Naive thymus-derived CD4-positive, alpha-beta T cell (primary cell): ENCODE results near the gene SBF1. TPM values are rescaled to one million over a fixed set of nuclear protein-coding genes. Genes with fewer than 3 reads are reported as not detected.
"Not testable (repeated sequence)": the region's sequence is repeated elsewhere in the genome, so short reads cannot be mapped to it uniquely, and the experiment has no call there.

ENCODE experiments used
- ATAC-seq: fragments of 150-1000 bp; cut with Tn5 transposase; 2 replicates; pipeline ENCODE4 v1.10.0; 2021; ENCODE audit warnings: mild to moderate bottlenecking, moderate library complexity
- CTCF ChIA-PET: fragments of 350-600 bp; sonication (Branson Sonifier 250); formaldehyde crosslinking; loops from one replicate; lab custom pipeline; 2021; ENCODE audit warnings: antibody characterized with exemption; lab: Charles Lee
- POLR2A ChIA-PET: fragments of 350-600 bp; sonication (Branson Sonifier 250); formaldehyde crosslinking; loops from one replicate; lab custom pipeline; 2021; ENCODE audit warnings: antibody characterized with exemption, inconsistent platforms; lab: Charles Lee
- DNase-seq, 9 donors: peaks; one replicate each; pipeline versions ENCODE4 v3.0.0 to v3.0.0-alpha.2; 2020 to 2022; ENCODE audit warnings: mixed read lengths in 1 of 9
- H3K27ac ChIP-seq: one replicate; pipeline ENCODE4 v1.7.0; 2013; ENCODE audit warnings: mild to moderate bottlenecking, low read depth, low read length, moderate library complexity
- H3K27me3 ChIP-seq, 2 donors: one replicate each; pipeline ENCODE4 v1.7.0; 2013; ENCODE audit warnings: low read length in 2 of 2, mild to moderate bottlenecking in 2 of 2, moderate library complexity in 2 of 2; ENCODE audit not compliant: control insufficient read depth in 2 of 2, insufficient read depth in 2 of 2
- H3K36me3 ChIP-seq, 3 experiments: 1 replicate in 2 of 3; 2 replicates in 1 of 3; pipeline ENCODE4 v1.7.0; 2013; ENCODE audit warnings: low read length in 3 of 3, mild to moderate bottlenecking in 3 of 3, moderate library complexity in 1 of 3; ENCODE audit not compliant: insufficient read depth in 3 of 3, control insufficient read depth in 2 of 3
- H3K4me1 ChIP-seq, 2 donors: one replicate each; pipeline ENCODE4 v1.7.0; 2013; ENCODE audit warnings: low read length in 2 of 2, mild to moderate bottlenecking in 2 of 2, moderate library complexity in 1 of 2; ENCODE audit not compliant: control insufficient read depth in 2 of 2, insufficient read depth in 2 of 2
- H3K4me3 ChIP-seq: 2 replicates; pipeline ENCODE4 v1.7.0; 2013; ENCODE audit warnings: mild to moderate bottlenecking, low read length
- H3K9me3 ChIP-seq, 3 experiments: 1 replicate in 2 of 3; 2 replicates in 1 of 3; pipeline ENCODE4 v1.7.0; 2013; ENCODE audit warnings: low read length in 3 of 3; ENCODE audit not compliant: control insufficient read depth in 2 of 3
- H3K27ac Mint-ChIP-seq, 9 donors: one replicate each; pipeline ENCODE4 v1.8.0; 2020 to 2022; ENCODE audit warnings: mixed read lengths in 9 of 9, mild to moderate bottlenecking in 8 of 9, moderate library complexity in 5 of 9, inconsistent platforms in 2 of 9
- H3K27me3 Mint-ChIP-seq, 5 donors: one replicate each; pipeline ENCODE4 v1.8.0; 2021 to 2022; ENCODE audit warnings: mixed read lengths in 5 of 5, mild to moderate bottlenecking in 1 of 5
- H3K36me3 Mint-ChIP-seq, 5 donors: one replicate each; pipeline ENCODE4 v1.8.0; 2020 to 2022; ENCODE audit warnings: mixed read lengths in 5 of 5, mild to moderate bottlenecking in 3 of 5, inconsistent platforms in 1 of 5
- H3K4me1 Mint-ChIP-seq, 7 donors: one replicate each; pipeline ENCODE4 v1.8.0; 2020 to 2022; ENCODE audit warnings: mixed read lengths in 7 of 7, mild to moderate bottlenecking in 3 of 7, inconsistent platforms in 1 of 7
- H3K4me3 Mint-ChIP-seq, 10 donors: one replicate each; pipeline ENCODE4 v1.8.0; 2020 to 2022; ENCODE audit warnings: mild to moderate bottlenecking in 10 of 10, mixed read lengths in 10 of 10, moderate library complexity in 6 of 10, inconsistent platforms in 2 of 10
- H3K9me3 Mint-ChIP-seq, 11 donors: one replicate each; pipeline ENCODE4 v1.8.0; 2020 to 2022; ENCODE audit warnings: mixed read lengths in 11 of 11, mild to moderate bottlenecking in 4 of 11, inconsistent platforms in 1 of 11, moderate library complexity in 1 of 11
- intact Hi-C, 2 donors: fragments of 100-400 bp; cut with micrococcal nuclease; formaldehyde crosslinking; loops; one replicate each; pipeline ENCODE4 v1.15.1; 2023
- polyA plus RNA-seq, 2 donors: library from polyadenylated mRNA; unstranded; fragments of 300-500 nt; fragmentation: Illumina TruSeq; gene quantifications; one replicate each; pipeline ENCODE4 v1.2.3, GENCODE V29; 2021
- total RNA-seq, 6 experiments: library from RNA in 5 of 6; stranded (reverse) in 5 of 6; gene quantifications; 1 replicate in 5 of 6; 2 replicates in 1 of 6; pipeline ENCODE4 v1.2.3 and lab custom pipeline; 2021 to 2026

The SBF1 gene
- total and polyA plus RNA-seq, 7 experiments from 2014 or later, result 15.2 to 209 (median 170) TPM

- H3K4me1 Mint-ChIP-seq, result peaks cover 19 to 45% (median 32%) of the 10 kb centered on the region in 7 donors
- intact Hi-C loops, result loop anchor here in 1 of 2 donors (1.0 kb wide), 2 partner anchors 99 to 221 kb away; no protein-coding TSS in a partner anchor
- H3K27ac Mint-ChIP-seq, result peak overlapping the region in 8 of 9 donors; percentile 27 to 85 (median 42)
- no peak for DNase-seq
- ChIA-PET CTCF (interaction anchor here (1.0 to 1.5 kb wide), 2 partner anchors 10 to 99 kb away, joined by 4 to 5 read pairs; no protein-coding TSS in a partner anchor), POLR2A (interaction anchor here (1.0 kb wide), 1 partner anchor 127 kb away, joined by 3 read pairs; the partner anchor contains the start of gene SCO2)
- H3K36me3 Mint-ChIP-seq, result peaks cover 4 to 17% (median 5%) of the 10 kb centered on the region in 5 donors
- Histone ChIP-seq H3K27me3 (no peaks in the 10 kb centered on the region), H3K9me3 (no peaks in the 10 kb centered on the region), H3K4me3 (no peak overlapping the region), H3K4me1 (peaks cover 0 to 6% of the 10 kb centered on the region in 2 donors), H3K36me3 (peaks cover 0 to 42% (median 0%) of the 10 kb centered on the region in 3 experiments), H3K27ac (peak overlapping the region; percentile 40)
- no peaks in the 10 kb centered on the region for H3K27me3 Mint-ChIP-seq
- ATAC-seq, result no peak
- peaks cover 0 to 2% (median 0%) of the 10 kb centered on the region in 11 donors for H3K9me3 Mint-ChIP-seq
- H3K4me3 Mint-ChIP-seq, result no peak overlapping the region
These were observed 75.8 kb downstream of the SBF1 start for GRCh38 chr22:50398831-50399648.

DNA sequence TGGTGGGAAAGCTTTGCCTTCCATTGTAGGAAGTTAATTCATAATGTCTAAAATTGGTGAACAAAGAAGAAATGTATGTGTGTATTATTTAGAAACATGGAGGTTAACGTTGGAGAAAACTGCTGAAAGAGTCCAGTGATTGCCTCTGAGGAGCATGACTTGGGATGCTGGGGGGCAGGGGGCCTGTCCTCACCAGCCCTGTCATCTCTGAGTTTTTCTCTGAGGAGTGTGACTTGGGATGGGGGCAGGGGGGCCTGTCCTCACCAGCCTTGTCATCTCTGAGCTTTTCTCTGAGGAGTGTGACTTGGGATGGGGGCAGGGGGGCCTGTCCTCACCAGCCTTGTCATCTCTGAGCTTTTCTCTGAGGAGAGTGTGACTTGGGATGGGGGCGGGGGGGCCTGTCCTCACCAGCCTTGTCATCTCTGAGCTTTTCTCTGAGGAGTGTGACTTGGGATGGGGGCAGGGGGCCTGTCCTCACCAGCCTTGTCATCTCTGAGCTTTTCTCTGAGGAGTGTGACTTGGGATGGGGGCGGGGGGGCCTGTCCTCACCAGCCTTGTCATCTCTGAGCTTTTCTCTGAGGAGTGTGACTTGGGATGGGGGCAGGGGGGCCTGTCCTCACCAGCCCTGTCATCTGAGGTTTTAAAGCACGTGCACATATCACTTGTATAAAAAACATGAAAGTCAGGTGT lies 77.3 kb downstream of the SBF1 start:
- H3K4me3 Mint-ChIP-seq, H3K4me1 ChIP-seq, DNase-seq, H3K9me3 ChIP-seq, H3K9me3 Mint-ChIP-seq, H3K27ac ChIP-seq, H3K27me3 Mint-ChIP-seq, intact Hi-C loops, H3K27me3 ChIP-seq, ATAC-seq, POLR2A ChIA-PET, H3K4me3 ChIP-seq: not testable (repeated sequence)
- Mint-ChIP-seq H3K27ac (peak overlapping the region; percentile 1 to 86 (median 49)), H3K36me3 (peaks cover 4 to 28% (median 10%) of the 10 kb centered on the region in 5 donors), H3K4me1 (peaks cover 19 to 44% (median 29%) of the 10 kb centered on the region in 7 donors)
- CTCF ChIA-PET, result interaction anchor here (0.7 kb wide), 1 partner anchor 53 kb away, joined by 3 read pairs; no protein-coding TSS in a partner anchor
- H3K36me3 ChIP-seq, result peaks cover 0 to 43% (median 0%) of the 10 kb centered on the region in 3 experiments

DNA sequence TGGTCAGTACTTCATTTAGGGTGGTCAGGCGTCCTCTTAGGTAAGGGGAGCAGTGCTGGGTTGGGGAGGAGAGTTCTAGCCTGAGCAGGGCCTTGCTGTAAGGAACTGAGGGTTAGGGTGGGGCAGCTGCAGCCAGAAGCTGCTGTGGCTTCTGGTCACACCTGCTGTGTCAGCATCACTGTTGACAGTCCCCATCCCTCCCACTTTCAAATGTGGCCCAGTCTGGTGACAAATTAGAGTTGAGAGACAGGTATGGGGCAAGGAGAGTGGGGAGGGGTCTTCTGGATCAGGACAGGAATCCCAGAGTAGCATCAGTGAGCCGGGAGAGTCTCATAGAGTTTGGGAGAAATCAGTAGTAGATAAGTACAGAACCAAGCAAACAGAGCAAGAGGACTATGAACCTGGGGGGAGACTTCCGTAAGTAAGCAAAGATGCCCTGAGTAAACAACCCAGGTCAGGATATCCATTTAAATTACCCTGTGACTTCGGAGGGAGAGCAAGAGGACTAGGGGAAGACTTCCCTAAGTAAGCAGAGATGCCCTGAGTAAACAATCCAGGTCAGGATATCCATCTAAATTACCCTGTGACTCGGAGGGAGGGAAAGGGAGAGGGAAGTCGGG lies 78.0 kb downstream of the SBF1 start:
- peak overlapping the region in 1 of 10 donors; percentile 35 for H3K4me3 Mint-ChIP-seq
- no peaks in the 10 kb centered on the region for H3K27me3 Mint-ChIP-seq
- Histone ChIP-seq H3K27me3 (no peaks in the 10 kb centered on the region), H3K27ac (no peak overlapping the region), H3K36me3 (peaks cover 0 to 45% (median 0%) of the 10 kb centered on the region in 3 experiments), H3K4me1 (peaks cover 0 to 6% of the 10 kb centered on the region in 2 donors), H3K9me3 (no peaks in the 10 kb centered on the region), H3K4me3 (no peak overlapping the region)
- H3K27ac Mint-ChIP-seq, result peak overlapping the region; percentile 1 to 86 (median 49)
- no peak for ATAC-seq
- peaks cover 0 to 3% (median 0%) of the 10 kb centered on the region in 11 donors for H3K9me3 Mint-ChIP-seq
- CTCF ChIA-PET, result no interaction called here
- intact Hi-C loops, result no loop called here
- DNase-seq, result no peak
- peaks cover 4 to 26% (median 10%) of the 10 kb centered on the region in 5 donors for H3K36me3 Mint-ChIP-seq
- POLR2A ChIA-PET, result no interaction called here
- peaks cover 19 to 44% (median 29%) of the 10 kb centered on the region in 7 donors for H3K4me1 Mint-ChIP-seq

Other genes starting within 250 kb of the SBF1 start
- gene TUBGCP6, start 230.0 kb downstream of the SBF1 start, total RNA-seq, result 100 to 1,000 TPM in 4 of 5 experiments, 10 to 100 TPM in 1; 67.8 to 146 (median 134) TPM
- gene TUBGCP6, start 230.0 kb downstream of the SBF1 start, polyA plus RNA-seq, result 10 to 100 TPM; 15.2 to 28.4 TPM
- gene HDAC10, start 223.8 kb downstream of the SBF1 start, total RNA-seq, result 100 to 1,000 TPM in 3 of 5 experiments, 10 to 100 TPM in 2; 95.9 to 139 (median 105) TPM
- 1 to 10 TPM; 7.1 to 9.8 TPM for gene HDAC10, start 223.8 kb downstream of the SBF1 start, polyA plus RNA-seq
- 1 to 10 TPM; 1.7 to 6.2 (median 2.3) TPM for gene MAPK12, start 213.4 kb downstream of the SBF1 start, total RNA-seq
- gene MAPK12, start 213.4 kb downstream of the SBF1 start, polyA plus RNA-seq, result under 1 TPM in 1 of 2 donors, not detected in 1; 0.07 TPM
- gene MAPK11, start 204.7 kb downstream of the SBF1 start, total RNA-seq, result 10 to 100 TPM in 1 of 5 experiments, 1 to 10 TPM in 4; 1.3 to 22.9 (median 4.5) TPM
- gene MAPK11, start 204.7 kb downstream of the SBF1 start, polyA plus RNA-seq, result under 1 TPM; 0.13 to 0.19 TPM
- 100 to 1,000 TPM in 1 of 5 experiments, 10 to 100 TPM in 2, 1 to 10 TPM in 2; 2.9 to 138 (median 12.6) TPM for gene PLXNB2, start 167.4 kb downstream of the SBF1 start, total RNA-seq
- under 1 TPM; 0.05 to 0.32 TPM for gene PLXNB2, start 167.4 kb downstream of the SBF1 start, polyA plus RNA-seq
- 1 to 10 TPM; 2.1 to 4.0 (median 2.8) TPM for gene DENND6B, start 148.0 kb downstream of the SBF1 start, total RNA-seq
- under 1 TPM; 0.19 to 0.61 TPM for gene DENND6B, start 148.0 kb downstream of the SBF1 start, polyA plus RNA-seq
- gene PPP6R2, start 131.7 kb downstream of the SBF1 start, total RNA-seq, result 10 to 100 TPM; 57.8 to 88.1 (median 78.1) TPM
- 10 to 100 TPM; 17.0 to 38.8 TPM for gene PPP6R2, start 131.7 kb downstream of the SBF1 start, polyA plus RNA-seq
- gene ADM2, start 6.5 kb upstream of the SBF1 start, total RNA-seq, result 1 to 10 TPM; 1.3 to 4.5 (median 4.0) TPM
- under 1 TPM; 0.24 to 0.44 TPM for gene ADM2, start 6.5 kb upstream of the SBF1 start, polyA plus RNA-seq
- gene MIOX, start 11.8 kb upstream of the SBF1 start, total RNA-seq, result under 1 TPM in 1 of 5 experiments, not detected in 4; 0.22 TPM
- gene MIOX, start 11.8 kb upstream of the SBF1 start, polyA plus RNA-seq, result not detected
- gene LMF2, start 32.7 kb upstream of the SBF1 start, total RNA-seq, result 100 to 1,000 TPM; 101 to 133 (median 118) TPM
- gene LMF2, start 32.7 kb upstream of the SBF1 start, polyA plus RNA-seq, result 10 to 100 TPM; 15.0 to 25.5 TPM
- 100 to 1,000 TPM in 2 of 5 experiments, 10 to 100 TPM in 3; 74.3 to 135 (median 91.1) TPM for gene NCAPH2, start 33.2 kb upstream of the SBF1 start, total RNA-seq
- gene NCAPH2, start 33.2 kb upstream of the SBF1 start, polyA plus RNA-seq, result 10 to 100 TPM; 37.8 to 46.6 TPM
- 10 to 100 TPM in 1 of 5 experiments, 1 to 10 TPM in 4; 2.2 to 12.0 (median 5.5) TPM for gene SCO2, start 50.6 kb upstream of the SBF1 start, total RNA-seq
- 1 to 10 TPM; 4.9 to 9.4 TPM for gene SCO2, start 50.6 kb upstream of the SBF1 start, polyA plus RNA-seq
- gene TYMP, start 55.0 kb upstream of the SBF1 start, total RNA-seq, result 100 to 1,000 TPM in 2 of 5 experiments, 10 to 100 TPM in 1, 1 to 10 TPM in 2; 5.4 to 161 (median 20.4) TPM
- 1 to 10 TPM; 2.7 to 2.8 TPM for gene TYMP, start 55.0 kb upstream of the SBF1 start, polyA plus RNA-seq
- gene KLHDC7B, start 70.9 kb upstream of the SBF1 start, total RNA-seq, result 10 to 100 TPM in 1 of 5 experiments, 1 to 10 TPM in 4; 4.4 to 17.2 (median 6.8) TPM
- gene KLHDC7B, start 70.9 kb upstream of the SBF1 start, polyA plus RNA-seq, result 10 to 100 TPM in 1 of 2 donors, 1 to 10 TPM in 1; 7.8 to 10.0 TPM
- not detected for gene SYCE3, start 87.9 kb upstream of the SBF1 start, total RNA-seq
- gene SYCE3, start 87.9 kb upstream of the SBF1 start, polyA plus RNA-seq, result not detected
- gene CPT1B, start 103.4 kb upstream of the SBF1 start, total RNA-seq, result 100 to 1,000 TPM in 1 of 5 experiments, 10 to 100 TPM in 4; 43.9 to 108 (median 66.7) TPM
- 1 to 10 TPM in 1 of 2 donors, under 1 TPM in 1; 0.32 to 2.8 TPM for gene CPT1B, start 103.4 kb upstream of the SBF1 start, polyA plus RNA-seq
- 100 to 1,000 TPM; 121 to 214 (median 191) TPM for gene CHKB, start 107.8 kb upstream of the SBF1 start, total RNA-seq
- gene CHKB, start 107.8 kb upstream of the SBF1 start, polyA plus RNA-seq, result 10 to 100 TPM; 24.2 to 29.4 TPM
- gene MAPK8IP2, start 125.8 kb upstream of the SBF1 start, total RNA-seq, result under 1 TPM; 0.24 to 0.64 (median 0.38) TPM
- gene MAPK8IP2, start 125.8 kb upstream of the SBF1 start, polyA plus RNA-seq, result not detected
- 10 to 100 TPM; 64.3 to 96.3 (median 68.7) TPM for gene ARSA, start 153.1 kb upstream of the SBF1 start, total RNA-seq
- gene ARSA, start 153.1 kb upstream of the SBF1 start, polyA plus RNA-seq, result 10 to 100 TPM in 1 of 2 donors, 1 to 10 TPM in 1; 7.1 to 12.3 TPM
- gene SHANK3, start 197.8 kb upstream of the SBF1 start, total RNA-seq, result under 1 TPM in 3 of 5 experiments, not detected in 2; 0.07 to 0.73 (median 0.16) TPM
- gene SHANK3, start 197.8 kb upstream of the SBF1 start, polyA plus RNA-seq, result not detected